HepG2 (cell line): ENCODE results near the gene MSMP. TPM values are rescaled to one million over a fixed set of nuclear protein-coding genes. Genes with fewer than 3 reads are reported as not detected.
A peak's percentile ranks its signal among the peaks of the same experiment; 100 is the strongest.

Experiments used
- BCL6 ChIP-seq: IDR thresholded peaks from 2 replicates; pipeline ENCODE4 v1.6.1; 2016; ENCODE audit warnings: missing genetic modification reagents, missing compliant biosample characterization
- CAMTA2 ChIP-seq: sonication (generic); formaldehyde crosslinking; IDR thresholded peaks from 2 replicates; pipeline ENCODE4 v1.4.0; 2020; ENCODE audit warnings: mild to moderate bottlenecking, missing genetic modification reagents, borderline replicate concordance
- EP300 ChIP-seq, 3 experiments: sonication (generic) in 1 of 3; formaldehyde crosslinking in 1 of 3; IDR thresholded peaks; 2 replicates each; pipeline versions ENCODE4 v1.5.1 to v1.6.1; 2011 to 2020; ENCODE audit warnings: low read depth in 2 of 3, low read length in 2 of 3, borderline replicate concordance in 1 of 3, improper control_type of control experiment in 1 of 3, mild to moderate bottlenecking in 1 of 3, missing genetic modification reagents in 1 of 3, moderate library complexity in 1 of 3
- HNF4G ChIP-seq, 2 experiments: sonication (generic) in 1 of 2; formaldehyde crosslinking in 1 of 2; IDR thresholded peaks; 2 replicates each; pipeline versions ENCODE4 v1.4.0 to v1.6.1; 2011 to 2020; ENCODE audit warnings: borderline replicate concordance in 2 of 2, low read depth in 2 of 2, mild to moderate bottlenecking in 2 of 2, low read length in 1 of 2, missing genetic modification reagents in 1 of 2, moderate library complexity in 1 of 2
- HOXA9 ChIP-seq: sonication (generic); formaldehyde crosslinking; IDR thresholded peaks from 2 replicates; pipeline ENCODE4 v1.8.1; 2022; ENCODE audit warnings: missing genetic modification reagents, mild to moderate bottlenecking, moderate library complexity, borderline replicate concordance
- IKZF1 ChIP-seq: fragments of 450-650 bp; IDR thresholded peaks from 2 replicates; pipeline ENCODE4 v1.7.1; 2016
- KDM5B ChIP-seq: sonication (generic); formaldehyde crosslinking; IDR thresholded peaks from 2 replicates; pipeline ENCODE4 v1.4.0; 2020; ENCODE audit warnings: missing genetic modification reagents, mild to moderate bottlenecking, borderline replicate concordance
- NR2F6 ChIP-seq, 2 experiments: IDR thresholded peaks; 2 replicates each; pipeline ENCODE4 v1.6.1; 2016; ENCODE audit warnings: antibody characterized with exemption in 1 of 2, mild to moderate bottlenecking in 1 of 2
- PPARG ChIP-seq: conservative IDR thresholded peaks from 2 replicates; pipeline ENCODE4 v1.6.1; 2016; ENCODE audit warnings: missing biosample characterization, missing genetic modification reagents
- TEAD3 ChIP-seq: optimal IDR thresholded peaks from 2 replicates; pipeline ENCODE3; 2016; ENCODE audit warnings: borderline replicate concordance
- ZEB1 ChIP-seq: IDR thresholded peaks from 2 replicates; pipeline ENCODE4 v1.6.1; 2012; ENCODE audit warnings: mild to moderate bottlenecking, low read depth, inconsistent platforms; ENCODE audit not compliant: insufficient replicate concordance
- ZSCAN22 ChIP-seq: sonication (generic); formaldehyde crosslinking; IDR thresholded peaks from 2 replicates; pipeline ENCODE4 v1.4.0; 2020; ENCODE audit warnings: mild to moderate bottlenecking, missing genetic modification reagents
- polyA plus RNA-seq, 8 experiments: library from polyadenylated mRNA; depleted of rRNA in 3 of 8; stranded (reverse) in 7 of 8; unstranded in 1 of 8; fragments of >200 nt; fragmentation: Illumina TruSeq in 4 of 8; extraction: Trizol in 4 of 8; gene quantifications; 2 replicates each; pipeline versions ENCODE4 v1.2.1 to v1.2.3, GENCODE V29; 2011 to 2016; ENCODE audit warnings: low read depth in 4 of 8, missing spikeins in 1 of 8, mixed read lengths in 1 of 8; ENCODE audit not compliant: insufficient read depth in 1 of 8
- total RNA-seq, 5 experiments: library from RNA; depleted of rRNA; stranded (reverse); fragments of >200 nt; fragmentation: Illumina TruSeq; extraction: Trizol; gene quantifications; 2 replicates each; pipeline ENCODE4 v1.2.3, GENCODE V29; 2016; ENCODE audit warnings: low read depth in 1 of 5
- TF ChIP-seq, protein P1 (sequence below): sonication (generic); formaldehyde crosslinking; IDR thresholded peaks from 2 replicates; pipeline ENCODE4 v1.4.0; 2020; ENCODE audit warnings: missing genetic modification reagents
- TF ChIP-seq, protein P2 (sequence below): IDR thresholded peaks from 2 replicates; pipeline ENCODE4 v1.4.0; 2020; ENCODE audit warnings: mild to moderate bottlenecking, missing genetic modification reagents
- TF ChIP-seq, protein P3 (sequence below): sonication (generic); formaldehyde crosslinking; IDR thresholded peaks from 2 replicates; pipeline ENCODE4 v1.5.1; 2020; ENCODE audit warnings: mild to moderate bottlenecking, missing genetic modification reagents, moderate library complexity
- TF ChIP-seq, protein P4 (sequence below): sonication (generic); formaldehyde crosslinking; IDR thresholded peaks from 2 replicates; pipeline ENCODE4 v1.8.0; 2023; ENCODE audit warnings: mild to moderate bottlenecking, missing genetic modification reagents

Gene MSMP
- total and polyA plus RNA-seq, 2 of the 13 experiments (the other 11 are each of a cell fraction or from before 2014, with no cell fraction given) = 0.24 to 0.46 TPM

DNA sequence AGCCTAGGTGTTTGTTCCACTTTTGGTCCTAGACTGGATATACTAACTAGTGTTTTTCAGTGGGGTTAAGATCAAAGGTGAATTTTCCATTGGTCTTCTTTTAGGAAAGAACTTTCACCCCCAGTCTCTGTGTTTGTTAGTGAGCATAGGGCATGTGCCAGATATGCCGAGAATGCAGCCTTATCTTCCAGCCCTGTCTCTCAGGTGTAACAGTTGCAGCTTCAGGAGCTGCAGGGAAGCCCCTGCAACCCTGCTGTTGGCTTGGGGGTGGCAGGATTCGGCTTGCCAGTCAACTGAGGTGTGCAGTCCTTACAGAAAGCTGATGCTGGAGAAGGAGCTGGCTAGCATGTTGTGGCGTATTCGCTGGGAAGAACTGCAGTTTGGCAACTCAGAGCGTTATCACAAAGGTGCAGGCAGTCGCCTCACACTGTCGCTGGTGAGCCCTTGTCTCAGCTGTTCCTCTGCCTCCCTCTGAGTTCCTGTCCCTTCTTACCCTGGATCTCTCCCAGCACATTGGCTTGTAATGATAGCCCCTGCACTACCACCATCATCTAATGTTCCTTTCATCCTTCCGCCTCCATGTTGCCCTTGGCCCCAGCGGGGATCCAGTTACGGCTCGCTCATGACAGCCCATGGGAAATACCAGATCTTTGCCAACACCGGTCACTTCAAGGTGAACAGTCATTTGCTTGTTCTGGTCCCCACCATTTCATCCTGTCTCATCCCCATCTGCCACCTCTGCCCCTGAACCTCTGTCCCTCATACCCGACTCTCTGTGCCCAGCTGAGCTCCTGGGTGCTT is 47.5 kb upstream of the MSMP start (continued):
- no peak for TF ChIP-seq IKZF1
- TF ChIP-seq TEAD3 (CRISPR knock-in tag) = peak; percentile 96
- TF ChIP-seq, protein P1, sequence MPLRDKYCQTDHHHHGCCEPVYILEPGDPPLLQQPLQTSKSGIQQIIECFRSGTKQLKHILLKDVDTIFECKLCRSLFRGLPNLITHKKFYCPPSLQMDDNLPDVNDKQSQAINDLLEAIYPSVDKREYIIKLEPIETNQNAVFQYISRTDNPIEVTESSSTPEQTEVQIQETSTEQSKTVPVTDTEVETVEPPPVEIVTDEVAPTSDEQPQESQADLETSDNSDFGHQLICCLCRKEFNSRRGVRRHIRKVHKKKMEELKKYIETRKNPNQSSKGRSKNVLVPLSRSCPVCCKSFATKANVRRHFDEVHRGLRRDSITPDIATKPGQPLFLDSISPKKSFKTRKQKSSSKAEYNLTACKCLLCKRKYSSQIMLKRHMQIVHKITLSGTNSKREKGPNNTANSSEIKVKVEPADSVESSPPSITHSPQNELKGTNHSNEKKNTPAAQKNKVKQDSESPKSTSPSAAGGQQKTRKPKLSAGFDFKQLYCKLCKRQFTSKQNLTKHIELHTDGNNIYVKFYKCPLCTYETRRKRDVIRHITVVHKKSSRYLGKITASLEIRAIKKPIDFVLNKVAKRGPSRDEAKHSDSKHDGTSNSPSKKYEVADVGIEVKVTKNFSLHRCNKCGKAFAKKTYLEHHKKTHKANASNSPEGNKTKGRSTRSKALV = no peak
- TF ChIP-seq ZEB1 = peak; percentile 40
- 0 out of 2 replicates have a peak, but pooled peaks have one; percentile 37 for TF ChIP-seq CAMTA2 (CRISPR knock-in tag)
- TF ChIP-seq EP300 (IDR thresholded peaks at IDR 0.05; ENCODE audit: low read depth in 2 of 2, low read length in 2 of 2) = peak in 1 of 2 experiments; percentile 60; a peak in 2 of 4 replicates
- no peak for TF ChIP-seq EP300 (CRISPR knock-in tag; IDR thresholded peaks at IDR 0.05; ENCODE audit: borderline replicate concordance)
- peak; percentile 51; the same call in 1 of the 2 replicates for TF ChIP-seq HNF4G (IDR thresholded peaks at IDR 0.05; ENCODE audit: borderline replicate concordance, low read depth, low read length)
- TF ChIP-seq HNF4G (CRISPR knock-in tag; IDR thresholded peaks at IDR 0.05; ENCODE audit: borderline replicate concordance, low read depth) = no peak
- TF ChIP-seq KDM5B = 0 out of 2 replicates have a peak, but pooled peaks have one; percentile 28
- TF ChIP-seq ZSCAN22 (CRISPR knock-in tag) = no peak
- TF ChIP-seq, protein P2, sequence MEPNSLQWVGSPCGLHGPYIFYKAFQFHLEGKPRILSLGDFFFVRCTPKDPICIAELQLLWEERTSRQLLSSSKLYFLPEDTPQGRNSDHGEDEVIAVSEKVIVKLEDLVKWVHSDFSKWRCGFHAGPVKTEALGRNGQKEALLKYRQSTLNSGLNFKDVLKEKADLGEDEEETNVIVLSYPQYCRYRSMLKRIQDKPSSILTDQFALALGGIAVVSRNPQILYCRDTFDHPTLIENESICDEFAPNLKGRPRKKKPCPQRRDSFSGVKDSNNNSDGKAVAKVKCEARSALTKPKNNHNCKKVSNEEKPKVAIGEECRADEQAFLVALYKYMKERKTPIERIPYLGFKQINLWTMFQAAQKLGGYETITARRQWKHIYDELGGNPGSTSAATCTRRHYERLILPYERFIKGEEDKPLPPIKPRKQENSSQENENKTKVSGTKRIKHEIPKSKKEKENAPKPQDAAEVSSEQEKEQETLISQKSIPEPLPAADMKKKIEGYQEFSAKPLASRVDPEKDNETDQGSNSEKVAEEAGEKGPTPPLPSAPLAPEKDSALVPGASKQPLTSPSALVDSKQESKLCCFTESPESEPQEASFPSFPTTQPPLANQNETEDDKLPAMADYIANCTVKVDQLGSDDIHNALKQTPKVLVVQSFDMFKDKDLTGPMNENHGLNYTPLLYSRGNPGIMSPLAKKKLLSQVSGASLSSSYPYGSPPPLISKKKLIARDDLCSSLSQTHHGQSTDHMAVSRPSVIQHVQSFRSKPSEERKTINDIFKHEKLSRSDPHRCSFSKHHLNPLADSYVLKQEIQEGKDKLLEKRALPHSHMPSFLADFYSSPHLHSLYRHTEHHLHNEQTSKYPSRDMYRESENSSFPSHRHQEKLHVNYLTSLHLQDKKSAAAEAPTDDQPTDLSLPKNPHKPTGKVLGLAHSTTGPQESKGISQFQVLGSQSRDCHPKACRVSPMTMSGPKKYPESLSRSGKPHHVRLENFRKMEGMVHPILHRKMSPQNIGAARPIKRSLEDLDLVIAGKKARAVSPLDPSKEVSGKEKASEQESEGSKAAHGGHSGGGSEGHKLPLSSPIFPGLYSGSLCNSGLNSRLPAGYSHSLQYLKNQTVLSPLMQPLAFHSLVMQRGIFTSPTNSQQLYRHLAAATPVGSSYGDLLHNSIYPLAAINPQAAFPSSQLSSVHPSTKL (CRISPR knock-in tag) = no peak
- TF ChIP-seq, protein P3, sequence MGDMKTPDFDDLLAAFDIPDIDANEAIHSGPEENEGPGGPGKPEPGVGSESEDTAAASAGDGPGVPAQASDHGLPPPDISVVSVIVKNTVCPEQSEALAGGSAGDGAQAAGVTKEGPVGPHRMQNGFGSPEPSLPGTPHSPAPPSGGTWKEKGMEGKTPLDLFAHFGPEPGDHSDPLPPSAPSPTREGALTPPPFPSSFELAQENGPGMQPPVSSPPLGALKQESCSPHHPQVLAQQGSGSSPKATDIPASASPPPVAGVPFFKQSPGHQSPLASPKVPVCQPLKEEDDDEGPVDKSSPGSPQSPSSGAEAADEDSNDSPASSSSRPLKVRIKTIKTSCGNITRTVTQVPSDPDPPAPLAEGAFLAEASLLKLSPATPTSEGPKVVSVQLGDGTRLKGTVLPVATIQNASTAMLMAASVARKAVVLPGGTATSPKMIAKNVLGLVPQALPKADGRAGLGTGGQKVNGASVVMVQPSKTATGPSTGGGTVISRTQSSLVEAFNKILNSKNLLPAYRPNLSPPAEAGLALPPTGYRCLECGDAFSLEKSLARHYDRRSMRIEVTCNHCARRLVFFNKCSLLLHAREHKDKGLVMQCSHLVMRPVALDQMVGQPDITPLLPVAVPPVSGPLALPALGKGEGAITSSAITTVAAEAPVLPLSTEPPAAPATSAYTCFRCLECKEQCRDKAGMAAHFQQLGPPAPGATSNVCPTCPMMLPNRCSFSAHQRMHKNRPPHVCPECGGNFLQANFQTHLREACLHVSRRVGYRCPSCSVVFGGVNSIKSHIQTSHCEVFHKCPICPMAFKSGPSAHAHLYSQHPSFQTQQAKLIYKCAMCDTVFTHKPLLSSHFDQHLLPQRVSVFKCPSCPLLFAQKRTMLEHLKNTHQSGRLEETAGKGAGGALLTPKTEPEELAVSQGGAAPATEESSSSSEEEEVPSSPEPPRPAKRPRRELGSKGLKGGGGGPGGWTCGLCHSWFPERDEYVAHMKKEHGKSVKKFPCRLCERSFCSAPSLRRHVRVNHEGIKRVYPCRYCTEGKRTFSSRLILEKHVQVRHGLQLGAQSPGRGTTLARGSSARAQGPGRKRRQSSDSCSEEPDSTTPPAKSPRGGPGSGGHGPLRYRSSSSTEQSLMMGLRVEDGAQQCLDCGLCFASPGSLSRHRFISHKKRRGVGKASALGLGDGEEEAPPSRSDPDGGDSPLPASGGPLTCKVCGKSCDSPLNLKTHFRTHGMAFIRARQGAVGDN (CRISPR knock-in tag) = peak; percentile 58
- peak; percentile 49 for TF ChIP-seq BCL6 (CRISPR knock-in tag)
- no peak for TF ChIP-seq HOXA9 (CRISPR knock-in tag)
- TF ChIP-seq NR2F6 (IDR thresholded peaks at IDR 0.05) = no peak
- TF ChIP-seq NR2F6 (CRISPR knock-in tag; IDR thresholded peaks at IDR 0.05) = peak; percentile 58
- TF ChIP-seq, protein P4, sequence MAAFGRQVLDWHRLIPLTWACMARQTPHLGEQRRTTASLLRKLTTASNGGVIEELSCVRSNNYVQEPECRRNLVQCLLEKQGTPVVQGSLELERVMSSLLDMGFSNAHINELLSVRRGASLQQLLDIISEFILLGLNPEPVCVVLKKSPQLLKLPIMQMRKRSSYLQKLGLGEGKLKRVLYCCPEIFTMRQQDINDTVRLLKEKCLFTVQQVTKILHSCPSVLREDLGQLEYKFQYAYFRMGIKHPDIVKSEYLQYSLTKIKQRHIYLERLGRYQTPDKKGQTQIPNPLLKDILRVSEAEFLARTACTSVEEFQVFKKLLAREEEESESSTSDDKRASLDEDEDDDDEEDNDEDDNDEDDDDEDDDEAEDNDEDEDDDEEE (CRISPR knock-in tag) = no peak
- peak; percentile 78 for TF ChIP-seq PPARG (CRISPR knock-in tag)
